ENCODE results near the gene APOA4. TPM values are rescaled to one million over a fixed set of nuclear protein-coding genes. Genes with fewer than 3 reads are reported as not detected.

Gene APOA4
- polyA plus RNA-seq, 1 of the 3 experiments (the other 2 are of a cell fraction) = not detected

- Histone ChIP-seq H3K9me3 (no peaks in the 10 kb centered on the region), H2AFZ (ENCODE audit: low read depth) (no peak overlapping the region), H3K27ac (ENCODE audit: low read depth in 2 of 2, low read length in 1 of 2) (no peak overlapping the region), H3K36me3 (replicated peaks in 1 of 2; ENCODE audit: control insufficient read depth in 1 of 2, insufficient read depth in 2 of 2, low read length in 1 of 2) (peaks cover 12 to 52% of the 10 kb centered on the region in 2 experiments), H3K4me2 (no peak overlapping the region), H3K79me2 (ENCODE audit: insufficient read depth) (no peaks in the 10 kb centered on the region), H4K20me1 (ENCODE audit: insufficient read depth) (no peaks in the 10 kb centered on the region), H3F3A (replicated peaks; ENCODE audit: insufficient read depth) (peaks cover 8% of the 10 kb centered on the region), H3K4me1 (ENCODE audit: control insufficient read depth in 1 of 2, insufficient read depth in 2 of 2, low read depth in 1 of 2, low read length in 1 of 2) (peaks cover 0 to 14% of the 10 kb centered on the region in 2 experiments; a peak in 2 of 4 replicates), H3K9me2 (no peaks in the 10 kb centered on the region), H3K9ac (no peak overlapping the region), H3K27me3 (ENCODE audit: insufficient read depth) (no peaks in the 10 kb centered on the region), H3K4me3 (ENCODE audit: low read depth in 2 of 2, low read length in 1 of 2) (no peak overlapping the region)
- no peak for DNase-seq
- TF ChIP-seq GABPA (IDR thresholded peaks at IDR 0.05; ENCODE audit: low read depth) (no peak), TCF12 (IDR thresholded peaks at IDR 0.05) (no peak), IRF3 (IDR thresholded peaks at IDR 0.05; ENCODE audit: low read depth, low read length) (no peak), ELF1 (IDR thresholded peaks at IDR 0.05) (no peak)
- TF ChIP-seq, protein P1, sequence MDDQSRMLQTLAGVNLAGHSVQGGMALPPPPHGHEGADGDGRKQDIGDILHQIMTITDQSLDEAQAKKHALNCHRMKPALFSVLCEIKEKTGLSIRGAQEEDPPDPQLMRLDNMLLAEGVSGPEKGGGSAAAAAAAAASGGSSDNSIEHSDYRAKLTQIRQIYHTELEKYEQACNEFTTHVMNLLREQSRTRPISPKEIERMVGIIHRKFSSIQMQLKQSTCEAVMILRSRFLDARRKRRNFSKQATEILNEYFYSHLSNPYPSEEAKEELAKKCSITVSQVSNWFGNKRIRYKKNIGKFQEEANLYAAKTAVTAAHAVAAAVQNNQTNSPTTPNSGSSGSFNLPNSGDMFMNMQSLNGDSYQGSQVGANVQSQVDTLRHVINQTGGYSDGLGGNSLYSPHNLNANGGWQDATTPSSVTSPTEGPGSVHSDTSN (IDR thresholded peaks at IDR 0.05) = no peak
- CTCF ChIA-PET = interaction anchor here (0.8 to 1.5 kb wide), 3 partner anchors 13 to 105 kb away, joined by 3 to 5 read pairs (median 5); partner anchors contain the start of gene APOA5
- WGBS (ENCODE audit: low lambda C conversion rate) = 81% methylated on average over 3 of the region's 4 CpGs
- POLR2A ChIA-PET = no interaction called here
Measured at GRCh38 chr11:116847612-116848011, 24.5 kb upstream of the APOA4 start.

GRCh38 chr11:116844722-116845121 is 21.6 kb upstream of the APOA4 start:
- no peaks in the 10 kb centered on the region for H3F3A ChIP-seq (replicated peaks; ENCODE audit: insufficient read depth)
- no peak for TF ChIP-seq NRF1 (IDR thresholded peaks at IDR 0.05; ENCODE audit: low read depth, low read length)
- no peak for TF ChIP-seq TEAD4 (IDR thresholded peaks at IDR 0.05; ENCODE audit: borderline replicate concordance, insufficient read depth)
- no peak for TF ChIP-seq MAX (IDR thresholded peaks at IDR 0.05; ENCODE audit: low read depth)
- no peak for TF ChIP-seq CHD2 (IDR thresholded peaks at IDR 0.05; ENCODE audit: low read length, partially characterized antibody)
- H3K9me3 ChIP-seq = no peaks in the 10 kb centered on the region
- no peak overlapping the region for H3K4me3 ChIP-seq (ENCODE audit: low read depth in 2 of 2, low read length in 1 of 2)
- H3K4me1 ChIP-seq (ENCODE audit: control insufficient read depth in 1 of 2, insufficient read depth in 2 of 2, low read depth in 1 of 2, low read length in 1 of 2) = peaks cover 0 to 5% of the 10 kb centered on the region in 2 experiments; a peak in 1 of 4 replicates
- WGBS (ENCODE audit: low lambda C conversion rate) = 95% methylated on average over 4 of the region's 4 CpGs
- peaks cover 12 to 52% of the 10 kb centered on the region in 2 experiments for H3K36me3 ChIP-seq (replicated peaks in 1 of 2; ENCODE audit: control insufficient read depth in 1 of 2, insufficient read depth in 2 of 2, low read length in 1 of 2)
- H3K27ac ChIP-seq (ENCODE audit: low read depth in 2 of 2, low read length in 1 of 2) = no peak overlapping the region
- POLR2A ChIA-PET = no interaction called here
- DNase-seq = no peak
- H3K9ac ChIP-seq = no peak overlapping the region
- H3K9me2 ChIP-seq = no peaks in the 10 kb centered on the region
- no peaks in the 10 kb centered on the region for H4K20me1 ChIP-seq (ENCODE audit: insufficient read depth)
- H3K4me2 ChIP-seq = no peak overlapping the region
- no peak overlapping the region for H2AFZ ChIP-seq (ENCODE audit: low read depth)
- H3K27me3 ChIP-seq (ENCODE audit: insufficient read depth) = no peaks in the 10 kb centered on the region
- H3K79me2 ChIP-seq (ENCODE audit: insufficient read depth) = no peaks in the 10 kb centered on the region
- CTCF ChIA-PET = interaction anchor here (1.6 kb wide), 1 partner anchor 9 kb away, joined by 7 read pairs; no protein-coding TSS in a partner anchor

GRCh38 chr11:116843661-116844060 is 20.6 kb upstream of the APOA4 start:
- H3K9ac ChIP-seq = no peak overlapping the region
- H3K4me2 ChIP-seq = no peak overlapping the region
- H3K27ac ChIP-seq (ENCODE audit: low read depth in 2 of 2, low read length in 1 of 2) = no peak overlapping the region
- H3K27me3 ChIP-seq (ENCODE audit: insufficient read depth) = no peaks in the 10 kb centered on the region
- peaks cover 0 to 5% of the 10 kb centered on the region in 2 experiments; a peak in 1 of 4 replicates for H3K4me1 ChIP-seq (ENCODE audit: control insufficient read depth in 1 of 2, insufficient read depth in 2 of 2, low read depth in 1 of 2, low read length in 1 of 2)
- H3K36me3 ChIP-seq (replicated peaks in 1 of 2; ENCODE audit: control insufficient read depth in 1 of 2, insufficient read depth in 2 of 2, low read length in 1 of 2) = peaks cover 9 to 47% of the 10 kb centered on the region in 2 experiments
- H4K20me1 ChIP-seq (ENCODE audit: insufficient read depth) = no peaks in the 10 kb centered on the region
- no peaks in the 10 kb centered on the region for H3K79me2 ChIP-seq (ENCODE audit: insufficient read depth)
- 97% methylated on average over 8 of the region's 9 CpGs for WGBS (ENCODE audit: low lambda C conversion rate)
- TF ChIP-seq, protein P2, sequence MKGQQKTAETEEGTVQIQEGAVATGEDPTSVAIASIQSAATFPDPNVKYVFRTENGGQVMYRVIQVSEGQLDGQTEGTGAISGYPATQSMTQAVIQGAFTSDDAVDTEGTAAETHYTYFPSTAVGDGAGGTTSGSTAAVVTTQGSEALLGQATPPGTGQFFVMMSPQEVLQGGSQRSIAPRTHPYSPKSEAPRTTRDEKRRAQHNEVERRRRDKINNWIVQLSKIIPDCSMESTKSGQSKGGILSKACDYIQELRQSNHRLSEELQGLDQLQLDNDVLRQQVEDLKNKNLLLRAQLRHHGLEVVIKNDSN (IDR thresholded peaks at IDR 0.05; ENCODE audit: borderline replicate concordance, low read depth) = no peak
- TF ChIP-seq NRF1 (IDR thresholded peaks at IDR 0.05; ENCODE audit: low read depth, low read length) (no peak), RFX5 (IDR thresholded peaks at IDR 0.05; ENCODE audit: low read length) (no peak), TEAD4 (IDR thresholded peaks at IDR 0.05; ENCODE audit: borderline replicate concordance, insufficient read depth) (no peak)
- H3K4me3 ChIP-seq (ENCODE audit: low read depth in 2 of 2, low read length in 1 of 2) = no peak overlapping the region
- no peaks in the 10 kb centered on the region for H3K9me2 ChIP-seq
- H3F3A ChIP-seq (replicated peaks; ENCODE audit: insufficient read depth) = no peaks in the 10 kb centered on the region
- no peak for DNase-seq
- ChIA-PET CTCF (no interaction called here), POLR2A (no interaction called here)
- no peak overlapping the region for H2AFZ ChIP-seq (ENCODE audit: low read depth)
- H3K9me3 ChIP-seq = no peaks in the 10 kb centered on the region

Measured in SK-N-SH (cell line).